IMR-90 (cell line): Measurements from ENCODE around the gene ACOX3. TPM values are rescaled to one million over a fixed set of nuclear protein-coding genes. Genes with fewer than 3 reads are reported as not detected.

Source experiments
- ATAC-seq: fragments of 200-7000 bp; cut with Tn5 transposase; 2 replicates; pipeline ENCODE4 v1.9.1; 2020; ENCODE audit warnings: low read depth, mild to moderate bottlenecking, moderate library complexity
- BruUV-seq: library from RNA; stranded (reverse); fragments of 400-500 nt; replicated peaks from 2 replicates; lab custom pipeline; 2021; lab: Mats Ljungman, UMichigan
- CTCF ChIA-PET: fragments of 300-600 bp; formaldehyde crosslinking; extraction: SDS; loops from one replicate; lab custom pipeline; 2021; ENCODE audit warnings: antibody characterized with exemption; lab: Yijun Ruan, JAX
- POLR2A ChIA-PET: fragments of 300-600 bp; sonication (Branson Sonifier 250); formaldehyde crosslinking; loops from one replicate; lab custom pipeline; 2022; ENCODE audit warnings: antibody characterized with exemption; ENCODE audit not compliant: unreplicated experiment; lab: Charles Lee
- DNase-seq: peaks from one replicate; pipeline ENCODE4 v3.0.0; 2013
- H2AFZ ChIP-seq: replicated peaks from 2 replicates; pipeline ENCODE3; 2013; ENCODE audit warnings: low read length, mild to moderate bottlenecking; ENCODE audit not compliant: poor library complexity
- H2AK5ac ChIP-seq: 2 replicates; pipeline ENCODE4 v1.6.1; 2013; ENCODE audit warnings: low read depth, low read length, inconsistent platforms
- H2AK9ac ChIP-seq: replicated peaks from 2 replicates; pipeline ENCODE3; 2013; ENCODE audit warnings: mild to moderate bottlenecking, low read depth, low read length, moderate library complexity; ENCODE audit not compliant: poor library complexity
- H2BK120ac ChIP-seq: 2 replicates; pipeline ENCODE4 v1.6.1; 2013; ENCODE audit warnings: low read depth, low read length, inconsistent platforms
- H2BK15ac ChIP-seq: 3 replicates; pipeline ENCODE4 v1.6.1; 2013; ENCODE audit warnings: low read depth, low read length, inconsistent platforms
- H2BK20ac ChIP-seq: 2 replicates; pipeline ENCODE4 v1.6.1; 2013; ENCODE audit warnings: low read depth, mild to moderate bottlenecking, inconsistent platforms, low read length, moderate library complexity
- H2BK5ac ChIP-seq: 2 replicates; pipeline ENCODE4 v1.6.1; 2013; ENCODE audit warnings: mild to moderate bottlenecking, low read depth, low read length, inconsistent platforms; ENCODE audit not compliant: poor library complexity, severe bottlenecking
- H3K14ac ChIP-seq: replicated peaks from 2 replicates; pipeline ENCODE4 v1.6.1; 2013; ENCODE audit warnings: low read depth, low read length, inconsistent platforms
- H3K18ac ChIP-seq: 2 replicates; pipeline ENCODE4 v1.6.1; 2013; ENCODE audit warnings: low read depth, low read length, control low read depth
- H3K23ac ChIP-seq: 2 replicates; pipeline ENCODE4 v1.6.1; 2013; ENCODE audit warnings: low read depth, low read length, inconsistent platforms
- H3K27ac ChIP-seq: 2 replicates; pipeline ENCODE4 v1.5.1; 2013; ENCODE audit warnings: mild to moderate bottlenecking, control low read depth, low read length; ENCODE audit not compliant: insufficient read depth
- H3K27me3 ChIP-seq: 2 replicates; pipeline ENCODE4 v1.6.1; 2013; ENCODE audit warnings: low read length; ENCODE audit not compliant: control insufficient read depth, insufficient read depth
- H3K36me3 ChIP-seq: 2 replicates; pipeline ENCODE4 v1.6.1; 2013; ENCODE audit warnings: low read length, mixed read lengths; ENCODE audit not compliant: control insufficient read depth, insufficient read depth
- H3K4ac ChIP-seq: 2 replicates; pipeline ENCODE4 v1.6.1; 2013; ENCODE audit warnings: low read depth, low read length, inconsistent platforms
- H3K4me1 ChIP-seq: 2 replicates; pipeline ENCODE4 v1.6.1; 2013; ENCODE audit warnings: low read length, mixed read lengths; ENCODE audit not compliant: control insufficient read depth, insufficient read depth
- H3K4me2 ChIP-seq: 2 replicates; pipeline ENCODE4 v1.6.1; 2013; ENCODE audit warnings: low read depth, mild to moderate bottlenecking, control low read depth, low read length, moderate library complexity
- H3K4me3 ChIP-seq: 2 replicates; pipeline ENCODE4 v1.5.1; 2013; ENCODE audit warnings: low read depth, mild to moderate bottlenecking, control low read depth, low read length, moderate library complexity; ENCODE audit not compliant: insufficient read depth
- H3K56ac ChIP-seq: 2 replicates; pipeline ENCODE4 v1.6.1; 2013; ENCODE audit warnings: low read length, inconsistent platforms; ENCODE audit not compliant: insufficient read depth; ENCODE audit errors: extremely low read depth
- H3K79me1 ChIP-seq, 2 experiments: 2 replicates each; pipeline ENCODE4 v1.6.1; 2013; ENCODE audit warnings: low read length in 2 of 2, inconsistent platforms in 1 of 2, low read depth in 1 of 2
- H3K9ac ChIP-seq: 2 replicates; pipeline ENCODE4 v1.6.1; 2013; ENCODE audit warnings: low read depth, low read length, control low read depth
- H3K9me1 ChIP-seq: 2 replicates; pipeline ENCODE4 v1.6.1; 2013; ENCODE audit warnings: low read length, inconsistent platforms; ENCODE audit not compliant: insufficient read depth
- H3K9me3 ChIP-seq: 2 replicates; pipeline ENCODE4 v1.6.1; 2013; ENCODE audit warnings: low read length; ENCODE audit not compliant: control insufficient read depth, insufficient read depth
- H4K20me1 ChIP-seq: 2 replicates; pipeline ENCODE4 v1.6.1; 2013; ENCODE audit warnings: low read length, inconsistent platforms; ENCODE audit not compliant: insufficient read depth
- H4K5ac ChIP-seq: 2 replicates; pipeline ENCODE4 v1.6.1; 2013; ENCODE audit warnings: mild to moderate bottlenecking, low read depth, low read length, control low read depth
- H4K8ac ChIP-seq, 2 experiments: 2 replicates each; pipeline ENCODE4 v1.6.1; 2013; ENCODE audit warnings: low read depth in 2 of 2, low read length in 2 of 2, control low read depth in 1 of 2, inconsistent platforms in 1 of 2
- H4K91ac ChIP-seq: 2 replicates; pipeline ENCODE4 v1.6.1; 2013; ENCODE audit warnings: low read depth, low read length, inconsistent platforms; ENCODE audit not compliant: insufficient read depth
- BHLHE40 ChIP-seq: fragments of 150-350 bp; IDR thresholded peaks from 2 replicates; pipeline ENCODE4 v1.6.1; 2016; ENCODE audit warnings: mild to moderate bottlenecking, low read depth, low read length
- CEBPB ChIP-seq: IDR thresholded peaks from 2 replicates; pipeline ENCODE4 v1.6.1; 2012; ENCODE audit warnings: low read depth, low read length, improper control_type of control experiment
- CHD1 ChIP-seq: IDR thresholded peaks from 2 replicates; pipeline ENCODE4 v1.6.1; 2012; ENCODE audit warnings: low read depth, low read length, improper control_type of control experiment
- FOS ChIP-seq: fragments of 150-350 bp; IDR thresholded peaks from 2 replicates; pipeline ENCODE4 v1.6.1; 2016; ENCODE audit warnings: low read depth, low read length
- MAZ ChIP-seq: IDR thresholded peaks from 2 replicates; pipeline ENCODE4 v1.6.1; 2012; ENCODE audit warnings: low read depth, mild to moderate bottlenecking, low read length, improper control_type of control experiment, moderate library complexity, borderline replicate concordance
- NFE2L2 ChIP-seq: fragments of 150-350 bp; IDR thresholded peaks from 2 replicates; pipeline ENCODE4 v1.6.1; 2016; ENCODE audit warnings: low read depth, mild to moderate bottlenecking, low read length
- POLR2A ChIP-seq: IDR thresholded peaks from 2 replicates; pipeline ENCODE4 v1.6.1; 2012; ENCODE audit warnings: mild to moderate bottlenecking, low read depth, low read length
- RCOR1 ChIP-seq: IDR thresholded peaks from 2 replicates; pipeline ENCODE4 v1.6.1; 2012; ENCODE audit warnings: mild to moderate bottlenecking, low read length, improper control_type of control experiment; ENCODE audit not compliant: insufficient replicate concordance
- WGBS, 2 experiments: methylation state at CpG; one replicate each; pipeline versions ENCODE4 v1.1.5 to v1.1.7; 2013; ENCODE audit warnings: missing lambda C conversion rate in 2 of 2; ENCODE audit not compliant: insufficient read length in 1 of 2; ENCODE audit errors: extremely low coverage in 2 of 2; 5-methylcytosine and 5-hydroxymethylcytosine counted together
- dilution Hi-C: fragments of 300-500 bp; cut with HindIII; formaldehyde crosslinking; loops from one replicate; pipeline ENCODE4 v1.14.3; 2018; ENCODE audit warnings: low sequenced_read_pairs; ENCODE audit not compliant: unreplicated experiment
- in situ Hi-C: fragments of 300-500 bp; cut with MboI; formaldehyde crosslinking; loops from 3 replicates; pipeline ENCODE4 v1.14.3; 2019; ENCODE audit warnings: low sequenced_read_pairs, inconsistent platforms, mixed read lengths
- intact Hi-C: fragments of 100-400 bp; cut with micrococcal nuclease; formaldehyde crosslinking; loops from 2 replicates; pipeline ENCODE4 v1.10.0; 2022
- polyA plus RNA-seq, 3 experiments: library from polyadenylated mRNA; depleted of rRNA; stranded (reverse); fragments of >200 nt; gene quantifications; 2 replicates each; pipeline ENCODE4 v1.2.3, GENCODE V29; 2012; ENCODE audit warnings: low replicate concordance in 1 of 3
- total RNA-seq: library from RNA; depleted of rRNA; stranded (reverse); fragments of >200 nt; gene quantifications from 2 replicates; pipeline ENCODE4 v1.2.3, GENCODE V29; 2012

ACOX3 gene
- total and polyA plus RNA-seq, 2 of the 4 experiments (the other 2 are of a cell fraction): 15.2 to 25.8 TPM

DNA sequence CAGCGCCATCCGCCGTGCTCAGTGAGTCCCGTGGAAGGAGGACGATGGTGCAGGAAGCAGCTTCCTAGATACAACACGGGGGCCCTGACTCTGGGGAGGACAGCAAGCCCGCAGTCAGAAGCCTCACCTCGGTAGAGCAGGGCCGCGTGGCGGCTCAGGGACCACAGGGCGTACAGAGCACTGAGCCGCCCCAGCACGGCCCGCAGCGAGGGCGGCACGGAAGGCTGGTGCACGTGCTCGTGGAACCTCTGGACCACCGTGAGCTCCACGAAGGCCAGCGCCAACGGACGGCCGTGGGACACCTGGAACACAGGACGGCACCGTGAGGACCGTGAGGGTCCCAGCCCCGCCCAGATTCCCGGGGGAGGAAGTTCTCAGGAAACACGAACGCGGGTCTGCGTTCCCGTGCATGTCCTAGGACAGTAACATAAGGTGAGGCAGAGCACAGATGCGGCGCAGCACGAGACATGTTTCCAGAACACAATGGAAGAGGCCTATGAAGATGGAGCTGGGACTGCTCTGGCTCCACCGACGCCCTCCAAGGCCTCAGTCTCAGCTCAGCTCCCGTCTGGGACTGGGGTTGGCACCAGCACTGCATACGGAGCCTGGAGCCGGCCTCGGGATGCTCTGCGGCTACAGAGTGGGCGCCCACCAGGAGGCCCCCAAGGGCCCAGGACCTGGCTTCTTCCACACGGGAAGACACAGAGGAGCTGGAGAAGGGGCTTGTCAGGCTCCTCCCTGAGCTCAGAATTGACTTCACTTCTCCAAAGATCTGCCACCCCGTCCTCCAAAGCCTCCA lies 65.5 kb downstream of the ACOX3 start (continued):
- TF ChIP-seq NFE2L2: no peak

DNA sequence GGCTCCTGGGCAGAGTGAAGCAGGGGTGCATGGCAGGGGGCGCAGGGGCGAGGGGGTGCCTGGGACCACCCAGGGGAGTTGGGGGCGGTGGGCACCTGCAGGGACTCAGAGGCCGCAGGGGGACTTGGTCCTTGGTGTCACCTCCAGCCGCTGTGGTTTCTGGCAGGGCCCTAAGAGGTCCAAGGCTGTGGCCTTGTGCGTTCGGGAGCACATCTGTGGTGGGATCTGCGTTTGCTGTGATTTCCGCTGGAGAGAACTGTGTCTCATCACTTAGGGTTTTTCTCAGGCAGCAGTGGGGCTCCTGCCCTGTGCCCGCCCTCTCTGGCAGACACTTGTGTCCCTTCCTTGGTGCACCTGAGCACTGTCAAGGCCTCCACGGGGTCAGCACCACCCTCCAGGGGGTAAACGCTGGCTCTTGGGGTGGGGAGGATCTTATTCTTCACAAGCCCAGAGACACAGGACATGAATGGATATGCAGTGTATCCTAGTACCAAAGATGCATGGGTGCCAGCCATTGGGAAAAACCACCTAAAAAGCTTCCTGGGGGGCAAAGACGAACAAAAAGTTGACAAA lies 66.5 kb downstream of the ACOX3 start:
- H3K27ac ChIP-seq: no peak overlapping the region
- no peak for DNase-seq
- H3K9ac ChIP-seq: no peak overlapping the region
- H3K27me3 ChIP-seq: no peaks in the 10 kb centered on the region
- CTCF ChIA-PET: no interaction called here
- H3K4me2 ChIP-seq: no peak overlapping the region
- intact Hi-C loops: no loop called here
- TF ChIP-seq CHD1 (no peak), CEBPB (no peak), MAZ (no peak), FOS (no peak), BHLHE40 (no peak), RCOR1 (no peak), POLR2A (no peak)
- H2BK20ac ChIP-seq: no peak overlapping the region
- H2BK15ac ChIP-seq: no peak overlapping the region
- no peak overlapping the region for H4K5ac ChIP-seq
- H3K9me1 ChIP-seq: no peaks in the 10 kb centered on the region
- ATAC-seq: no peak
- H4K91ac ChIP-seq: no peak overlapping the region
- H3K23ac ChIP-seq: no peak overlapping the region
- no peaks in the 10 kb centered on the region; the same call in 1 of the 2 replicates for H4K20me1 ChIP-seq
- no peak overlapping the region for H3K14ac ChIP-seq
- no peak overlapping the region for H2BK120ac ChIP-seq
- H3K4me3 ChIP-seq: no peak overlapping the region
- no peak overlapping the region for H3K4ac ChIP-seq
- dilution Hi-C loops: no loop called here
- no peak overlapping the region for H2BK5ac ChIP-seq
- POLR2A ChIA-PET: no interaction called here
- H3K4me1 ChIP-seq: no peaks in the 10 kb centered on the region
- H3K18ac ChIP-seq: no peak overlapping the region
- WGBS, 2 experiments: 77% methylated on average over 7 of the region's 13 CpGs; no CpG with 5 or more reads in 1 of the 2 experiments
- no peak overlapping the region for H3K56ac ChIP-seq
- no peak overlapping the region for H4K8ac ChIP-seq
- no peak overlapping the region for H2AK5ac ChIP-seq
- no peak overlapping the region for H2AFZ ChIP-seq
- H3K9me3 ChIP-seq: no peaks in the 10 kb centered on the region
- in situ Hi-C loops: no loop called here
- BruUV-seq: no TSS peak
- H3K36me3 ChIP-seq: peaks cover 13% of the 10 kb centered on the region; the same call in 1 of the 2 replicates
- no peak overlapping the region for H2AK9ac ChIP-seq
- no peaks in the 10 kb centered on the region for H3K79me1 ChIP-seq
